GM19372 (cell line): ENCODE data around the gene KIF3C.
"Not testable (repeated sequence)": the region's sequence is repeated elsewhere in the genome, so short reads cannot be mapped to it uniquely, and the experiment has no call there.

Experiments used
- ATAC-seq: cut with Tn5 transposase; IDR thresholded peaks from one replicate; pipeline ENCODE4 v1.9.1; 2021; ENCODE audit warnings: mild to moderate bottlenecking, low read depth, moderate library complexity; ENCODE audit not compliant: unreplicated experiment

The KIF3C gene

GRCh38 chr2:26000561-26001082, 18.3 kb upstream of the KIF3C start:
- ATAC-seq = no peak

- not testable (repeated sequence) for ATAC-seq
Observed at GRCh38 chr2:25999406-25999805, 17.1 kb upstream of the KIF3C start.

- not testable (repeated sequence) for ATAC-seq
Observed at GRCh38 chr2:25998816-25999383, 16.6 kb upstream of the KIF3C start.

DNA sequence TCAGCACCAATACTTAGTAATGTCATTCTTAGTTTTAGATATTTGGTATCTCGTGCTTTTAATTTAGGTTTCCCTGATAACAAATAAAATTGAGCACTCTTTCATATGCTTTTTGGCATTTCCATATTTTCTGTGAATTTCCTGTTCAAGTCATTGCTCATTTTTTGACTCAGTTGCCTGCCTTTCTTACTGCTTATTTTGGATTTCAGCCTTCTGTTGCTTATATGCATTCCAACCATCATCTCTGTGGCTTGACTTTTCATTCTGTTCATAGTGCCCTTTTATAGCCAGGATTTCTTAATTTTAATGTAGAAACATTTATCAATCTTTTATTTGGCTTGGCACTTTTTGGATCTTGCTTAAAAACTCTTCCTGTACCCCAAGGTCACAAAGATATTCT, 14.5 kb upstream of the KIF3C start:
- ATAC-seq = no peak

DNA sequence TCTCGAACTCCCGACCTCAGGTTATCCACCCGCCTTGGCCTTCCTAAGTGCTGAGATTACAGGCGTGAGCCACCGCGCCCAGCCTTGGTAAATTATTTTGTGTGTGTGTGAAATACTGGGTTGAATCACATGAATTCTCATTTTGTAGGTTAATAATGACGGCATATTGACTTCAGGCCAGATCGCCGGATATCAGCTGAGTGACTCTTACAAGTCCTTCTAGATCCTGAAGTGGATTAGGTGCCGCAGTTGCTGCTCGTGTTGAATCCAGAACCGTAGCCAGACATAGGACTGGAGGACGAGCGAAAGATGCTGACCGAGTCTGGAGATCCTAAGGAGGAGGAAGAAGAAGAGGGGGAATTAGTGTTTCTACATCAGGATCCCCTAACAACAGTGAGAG, 12.2 kb upstream of the KIF3C start:
- no peak for ATAC-seq

- ATAC-seq = no peak
Observed at GRCh38 chr2:25993049-25993448, 10.8 kb upstream of the KIF3C start.

- no peak for ATAC-seq
Observed at GRCh38 chr2:25992556-25992955, 10.3 kb upstream of the KIF3C start.

- no peak for ATAC-seq
Observed at GRCh38 chr2:25991965-25992364, 9.7 kb upstream of the KIF3C start.

GRCh38 chr2:25989154-25989553, 6.9 kb upstream of the KIF3C start:
- ATAC-seq = no peak

DNA sequence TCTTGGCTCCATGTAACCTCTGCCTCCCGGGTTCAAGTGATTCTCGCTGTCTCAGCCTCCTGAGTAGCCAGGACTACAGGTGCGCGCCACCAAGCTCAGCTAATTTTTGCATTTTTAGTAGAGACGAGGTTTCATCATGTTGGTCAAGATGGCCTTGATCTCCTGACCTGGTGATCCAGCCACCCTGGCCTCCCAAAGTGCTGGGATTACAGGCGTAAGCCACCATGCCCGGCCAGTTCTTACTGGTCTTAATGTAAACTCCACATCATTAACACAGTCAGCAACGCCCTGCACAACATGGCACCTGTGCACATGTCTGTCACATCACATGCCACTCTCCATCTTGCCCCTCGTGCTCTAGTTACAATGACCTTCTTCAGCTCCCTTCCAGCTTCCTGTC, 5.8 kb upstream of the KIF3C start:
- no peak for ATAC-seq

- no peak for ATAC-seq
Observed at GRCh38 chr2:25983735-25984134, 1.4 kb upstream of the KIF3C start.

- no peak for ATAC-seq
Observed at GRCh38 chr2:25982968-25983280, 627 bp upstream of the KIF3C start.

GRCh38 chr2:25981596-25982272, 563 bp downstream of the KIF3C start:
- ATAC-seq = no peak

GRCh38 chr2:25980951-25981350, 1.3 kb downstream of the KIF3C start:
- ATAC-seq = no peak

DNA sequence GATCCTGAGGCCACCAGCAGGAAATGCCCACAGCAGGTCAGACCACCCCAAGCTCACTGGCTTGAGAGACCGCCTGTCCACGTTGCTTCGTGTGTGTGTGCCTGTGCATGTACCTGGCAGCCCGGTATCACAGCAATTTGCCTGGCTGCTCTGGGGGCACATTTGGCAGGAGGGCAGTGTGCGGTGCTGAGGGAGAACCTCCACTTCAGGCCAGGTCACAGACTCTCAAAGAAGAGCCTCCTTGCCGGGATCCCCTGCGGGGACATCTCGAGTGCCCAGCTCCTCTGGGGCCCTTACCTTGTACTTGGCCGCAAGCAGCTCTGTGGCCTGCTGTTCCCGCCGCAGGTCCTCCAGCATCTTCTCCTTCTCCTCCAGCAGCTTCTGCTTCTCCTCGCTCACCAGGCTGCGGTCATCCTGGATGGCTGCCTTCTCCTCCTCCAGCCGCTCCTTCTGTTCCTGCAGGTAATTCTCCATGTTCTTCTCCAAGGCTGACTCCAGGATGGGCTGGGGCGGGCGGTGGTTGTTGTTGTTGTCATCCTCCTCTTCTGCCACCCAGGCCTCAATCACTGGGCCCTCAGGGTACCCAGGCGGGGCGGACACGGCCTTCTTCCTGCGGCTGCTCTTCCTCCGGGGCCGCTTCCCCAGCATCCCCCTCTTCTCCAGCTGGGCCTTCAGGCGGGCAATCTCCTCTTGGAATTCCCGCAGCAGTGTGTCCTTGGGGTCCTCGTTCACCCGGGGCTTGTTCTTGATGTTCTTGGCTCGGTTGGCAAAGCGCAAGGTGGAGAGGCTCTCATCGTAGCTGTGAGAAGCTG, 2.0 kb downstream of the KIF3C start:
- ATAC-seq = no peak

DNA sequence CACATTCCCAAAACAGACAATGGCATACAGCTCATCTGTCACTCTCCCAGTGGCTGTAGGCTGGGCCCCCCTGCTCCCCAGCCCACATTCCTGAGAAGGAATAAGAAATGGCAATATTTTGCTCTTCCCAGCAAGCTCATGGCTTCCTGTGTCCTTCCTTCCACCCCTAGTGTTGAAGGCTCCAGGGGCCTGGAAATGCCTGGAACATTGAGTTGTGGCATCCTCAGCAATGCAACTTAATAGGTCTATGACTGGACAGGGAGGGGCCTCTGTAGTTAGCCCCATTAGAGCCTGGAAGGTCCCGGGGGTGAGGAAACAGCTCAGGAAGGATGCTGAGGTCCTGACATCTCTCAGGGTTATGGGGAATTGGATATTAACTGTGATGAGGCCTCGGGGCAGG, 3.3 kb downstream of the KIF3C start:
- ATAC-seq = no peak

DNA sequence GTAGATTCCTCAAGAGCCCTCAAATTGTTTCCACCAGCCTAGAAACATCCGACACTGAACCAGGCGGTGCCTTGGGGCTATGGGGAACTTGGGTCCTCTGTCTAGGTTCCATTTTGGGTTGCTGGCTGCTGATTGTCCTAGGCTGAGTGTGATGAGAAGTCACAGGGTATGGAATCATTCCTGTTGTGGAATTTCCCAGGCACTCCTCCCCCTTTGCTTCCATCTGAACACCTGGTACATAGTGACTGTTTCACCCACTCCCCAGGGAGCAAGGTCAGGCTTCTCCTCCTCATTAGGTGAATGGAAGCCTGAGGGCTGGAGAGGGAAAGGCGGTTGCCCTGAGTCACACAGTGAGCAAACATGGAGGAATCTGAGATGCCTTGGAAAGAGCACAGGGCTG, 4.5 kb downstream of the KIF3C start:
- ATAC-seq = no peak

GRCh38 chr2:25976983-25977741, 5.1 kb downstream of the KIF3C start:
- no peak for ATAC-seq

DNA sequence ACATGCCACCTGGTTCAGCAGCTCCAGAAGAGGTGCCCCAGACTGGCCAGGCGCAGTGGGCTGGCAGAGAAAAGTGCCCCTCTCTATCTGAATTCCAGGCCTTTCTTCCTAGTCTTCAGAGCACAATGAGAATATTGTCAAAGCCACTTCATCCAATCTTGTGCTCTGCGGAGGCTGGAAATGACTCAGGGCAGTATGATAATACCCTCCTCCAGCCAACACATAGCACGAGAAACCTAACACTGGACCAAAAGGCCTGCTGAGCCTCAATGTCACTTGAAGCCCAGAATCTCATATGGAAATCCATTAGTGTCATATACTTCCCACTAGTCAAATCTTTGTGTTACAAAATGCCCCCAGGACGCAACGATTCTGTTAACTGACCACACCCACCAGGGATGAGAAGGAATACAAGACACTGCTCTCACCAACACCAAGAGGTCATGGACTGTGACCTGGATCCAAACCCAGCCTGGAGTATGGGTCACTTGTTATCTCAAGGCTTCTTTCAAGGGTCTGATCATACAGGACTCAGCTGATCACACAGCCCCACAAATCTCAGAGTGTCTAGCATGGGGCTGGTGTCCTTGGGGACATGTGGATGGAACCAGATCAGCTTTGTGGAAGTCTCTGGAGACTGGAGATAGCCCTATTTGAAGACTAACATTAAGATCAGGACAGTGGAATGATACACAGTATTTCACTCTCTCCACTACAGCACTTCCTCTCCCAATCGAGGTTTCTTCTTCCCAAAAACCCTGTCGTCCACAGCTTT, 10.1 kb downstream of the KIF3C start:
- no peak for ATAC-seq

DNA sequence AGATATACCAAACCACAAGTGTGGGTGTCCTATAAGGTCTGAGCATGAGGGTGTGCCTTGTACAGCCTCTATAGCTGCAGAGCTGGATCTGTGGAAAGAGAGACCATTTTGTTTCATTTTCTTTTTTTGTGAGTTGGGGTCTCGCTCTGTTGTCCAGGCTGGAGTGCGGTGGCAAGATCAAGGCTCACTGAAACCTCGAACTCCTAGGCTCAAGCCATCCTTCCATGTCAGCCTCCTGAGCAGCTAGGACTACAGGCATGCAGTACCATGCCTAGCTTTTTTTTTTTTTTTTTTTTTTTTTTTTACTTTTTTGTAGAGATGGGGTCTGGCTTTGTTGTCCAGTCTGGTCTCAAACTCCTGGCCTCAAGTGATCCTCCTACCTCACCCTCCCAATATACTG, 10.7 kb downstream of the KIF3C start:
- no peak for ATAC-seq
